Measurements from ENCODE around the gene SLC7A1.

DNA sequence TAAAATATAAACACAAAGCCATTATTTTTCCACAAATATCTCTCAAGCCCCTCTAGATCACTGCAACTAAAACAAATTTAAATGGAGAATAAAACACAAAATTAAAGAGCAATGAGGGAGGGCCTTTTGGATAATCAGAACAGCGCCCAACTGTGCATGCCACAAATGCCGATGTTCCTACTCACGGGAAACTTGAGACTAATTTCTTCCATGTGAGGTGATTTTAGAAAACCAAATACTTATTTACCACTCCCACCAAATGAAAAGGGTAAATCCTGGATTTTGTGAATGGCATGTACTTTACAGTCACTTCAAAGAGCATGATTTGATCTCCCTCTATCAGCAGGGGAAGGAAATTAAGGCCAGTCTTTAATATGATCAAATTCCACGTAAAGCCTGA is 74.8 kb downstream of the SLC7A1 start:
- no peak for TF ChIP-seq POLR2A (IDR thresholded peaks at IDR 0.05)
- TF ChIP-seq, protein P1, sequence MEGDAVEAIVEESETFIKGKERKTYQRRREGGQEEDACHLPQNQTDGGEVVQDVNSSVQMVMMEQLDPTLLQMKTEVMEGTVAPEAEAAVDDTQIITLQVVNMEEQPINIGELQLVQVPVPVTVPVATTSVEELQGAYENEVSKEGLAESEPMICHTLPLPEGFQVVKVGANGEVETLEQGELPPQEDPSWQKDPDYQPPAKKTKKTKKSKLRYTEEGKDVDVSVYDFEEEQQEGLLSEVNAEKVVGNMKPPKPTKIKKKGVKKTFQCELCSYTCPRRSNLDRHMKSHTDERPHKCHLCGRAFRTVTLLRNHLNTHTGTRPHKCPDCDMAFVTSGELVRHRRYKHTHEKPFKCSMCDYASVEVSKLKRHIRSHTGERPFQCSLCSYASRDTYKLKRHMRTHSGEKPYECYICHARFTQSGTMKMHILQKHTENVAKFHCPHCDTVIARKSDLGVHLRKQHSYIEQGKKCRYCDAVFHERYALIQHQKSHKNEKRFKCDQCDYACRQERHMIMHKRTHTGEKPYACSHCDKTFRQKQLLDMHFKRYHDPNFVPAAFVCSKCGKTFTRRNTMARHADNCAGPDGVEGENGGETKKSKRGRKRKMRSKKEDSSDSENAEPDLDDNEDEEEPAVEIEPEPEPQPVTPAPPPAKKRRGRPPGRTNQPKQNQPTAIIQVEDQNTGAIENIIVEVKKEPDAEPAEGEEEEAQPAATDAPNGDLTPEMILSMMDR (IDR thresholded peaks at IDR 0.05), result no peak
